Measurements from ENCODE around the gene CLIC5.

The CLIC5 gene

GRCh38 chr6:45902984-45903383 lies 112.7 kb downstream of the CLIC5 start:
- Mint-ChIP-seq H3K4me1 (peaks cover 22% of the 10 kb centered on the region), H3K27ac (no peak overlapping the region), H3K27me3 (ENCODE audit: low read depth, poor library complexity) (peaks cover 5% of the 10 kb centered on the region), H3K36me3 (ENCODE audit: low read depth) (peaks cover 7% of the 10 kb centered on the region), H3K9me3 (peaks cover 32% of the 10 kb centered on the region), H3K4me3 (no peak overlapping the region)
- TF ChIP-seq, protein P1, sequence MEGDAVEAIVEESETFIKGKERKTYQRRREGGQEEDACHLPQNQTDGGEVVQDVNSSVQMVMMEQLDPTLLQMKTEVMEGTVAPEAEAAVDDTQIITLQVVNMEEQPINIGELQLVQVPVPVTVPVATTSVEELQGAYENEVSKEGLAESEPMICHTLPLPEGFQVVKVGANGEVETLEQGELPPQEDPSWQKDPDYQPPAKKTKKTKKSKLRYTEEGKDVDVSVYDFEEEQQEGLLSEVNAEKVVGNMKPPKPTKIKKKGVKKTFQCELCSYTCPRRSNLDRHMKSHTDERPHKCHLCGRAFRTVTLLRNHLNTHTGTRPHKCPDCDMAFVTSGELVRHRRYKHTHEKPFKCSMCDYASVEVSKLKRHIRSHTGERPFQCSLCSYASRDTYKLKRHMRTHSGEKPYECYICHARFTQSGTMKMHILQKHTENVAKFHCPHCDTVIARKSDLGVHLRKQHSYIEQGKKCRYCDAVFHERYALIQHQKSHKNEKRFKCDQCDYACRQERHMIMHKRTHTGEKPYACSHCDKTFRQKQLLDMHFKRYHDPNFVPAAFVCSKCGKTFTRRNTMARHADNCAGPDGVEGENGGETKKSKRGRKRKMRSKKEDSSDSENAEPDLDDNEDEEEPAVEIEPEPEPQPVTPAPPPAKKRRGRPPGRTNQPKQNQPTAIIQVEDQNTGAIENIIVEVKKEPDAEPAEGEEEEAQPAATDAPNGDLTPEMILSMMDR (IDR thresholded peaks at IDR 0.05), result no peak
- no peak for DNase-seq

DNA sequence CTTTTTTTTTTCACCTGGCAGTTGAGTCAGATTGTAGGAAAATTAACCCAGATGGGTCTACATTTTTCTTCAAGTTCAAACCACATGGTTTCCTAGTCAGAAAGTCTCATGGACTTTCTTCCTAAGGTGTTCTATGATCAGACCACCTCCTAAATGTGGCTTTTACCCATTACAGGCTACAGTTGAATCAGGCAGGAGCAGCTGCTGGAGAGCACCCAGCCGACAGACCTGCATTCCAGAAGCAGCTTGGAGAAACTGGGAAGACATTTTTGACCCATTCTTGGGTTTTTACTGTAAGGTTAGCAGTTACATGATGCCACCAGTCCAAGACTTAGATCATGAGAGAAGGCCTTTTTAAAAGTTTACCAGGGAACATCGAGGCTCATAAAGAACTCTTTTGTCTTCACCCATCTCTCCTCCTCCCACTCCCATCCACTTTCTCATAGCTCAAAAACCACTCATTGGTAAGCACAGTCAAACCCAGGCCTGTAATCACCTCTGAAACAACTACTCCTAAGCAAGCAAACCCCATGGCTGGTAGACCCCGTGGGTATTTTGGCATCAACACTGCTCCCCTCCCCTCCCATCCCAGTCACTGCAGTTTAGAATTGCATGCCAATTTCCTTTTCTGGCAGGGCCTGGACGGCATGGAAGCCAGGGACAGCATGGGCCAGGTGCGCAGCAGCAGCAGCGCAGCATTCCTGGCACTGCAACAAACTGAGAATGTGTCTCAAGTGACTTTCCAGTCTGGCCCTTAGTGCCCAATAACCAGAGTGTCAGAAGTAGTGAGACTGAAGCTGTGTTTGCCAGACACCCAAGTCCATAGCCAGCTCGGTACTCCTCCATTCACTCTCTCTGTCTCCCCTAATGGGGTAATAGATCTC lies 113.7 kb downstream of the CLIC5 start:
- Mint-ChIP-seq H3K9me3 (peaks cover 22% of the 10 kb centered on the region), H3K4me3 (no peak overlapping the region), H3K27ac (no peak overlapping the region), H3K4me1 (peaks cover 24% of the 10 kb centered on the region), H3K27me3 (ENCODE audit: low read depth, poor library complexity) (peaks cover 5% of the 10 kb centered on the region), H3K36me3 (ENCODE audit: low read depth) (peaks cover 2% of the 10 kb centered on the region)
- no peak for DNase-seq
- TF ChIP-seq, protein P1 (IDR thresholded peaks at IDR 0.05), result no peak

GRCh38 chr6:45900808-45901752 lies 114.6 kb downstream of the CLIC5 start:
- peaks cover 29% of the 10 kb centered on the region for H3K4me1 Mint-ChIP-seq

GRCh38 chr6:45899683-45899946 lies 116.0 kb downstream of the CLIC5 start:
- Mint-ChIP-seq H3K27ac (no peak overlapping the region), H3K27me3 (ENCODE audit: low read depth, poor library complexity) (peaks cover 5% of the 10 kb centered on the region), H3K4me1 (peaks cover 29% of the 10 kb centered on the region), H3K4me3 (no peak overlapping the region), H3K9me3 (no peaks in the 10 kb centered on the region), H3K36me3 (ENCODE audit: low read depth) (no peaks in the 10 kb centered on the region)
- TF ChIP-seq, protein P1 (IDR thresholded peaks at IDR 0.05), result no peak
- no peak for DNase-seq

More at GRCh38 chr6:45900808-45901752, 114.6 kb downstream of the CLIC5 start:
- H3K4me3 Mint-ChIP-seq, result no peak overlapping the region
- H3K27me3 Mint-ChIP-seq (ENCODE audit: low read depth, poor library complexity), result peaks cover 5% of the 10 kb centered on the region
- TF ChIP-seq, protein P1 (IDR thresholded peaks at IDR 0.05), result no peak
- DNase-seq, result no peak
- H3K27ac Mint-ChIP-seq, result peak overlapping the region; percentile 41
- H3K36me3 Mint-ChIP-seq (ENCODE audit: low read depth), result no peaks in the 10 kb centered on the region
- H3K9me3 Mint-ChIP-seq, result peaks cover 13% of the 10 kb centered on the region

DNA sequence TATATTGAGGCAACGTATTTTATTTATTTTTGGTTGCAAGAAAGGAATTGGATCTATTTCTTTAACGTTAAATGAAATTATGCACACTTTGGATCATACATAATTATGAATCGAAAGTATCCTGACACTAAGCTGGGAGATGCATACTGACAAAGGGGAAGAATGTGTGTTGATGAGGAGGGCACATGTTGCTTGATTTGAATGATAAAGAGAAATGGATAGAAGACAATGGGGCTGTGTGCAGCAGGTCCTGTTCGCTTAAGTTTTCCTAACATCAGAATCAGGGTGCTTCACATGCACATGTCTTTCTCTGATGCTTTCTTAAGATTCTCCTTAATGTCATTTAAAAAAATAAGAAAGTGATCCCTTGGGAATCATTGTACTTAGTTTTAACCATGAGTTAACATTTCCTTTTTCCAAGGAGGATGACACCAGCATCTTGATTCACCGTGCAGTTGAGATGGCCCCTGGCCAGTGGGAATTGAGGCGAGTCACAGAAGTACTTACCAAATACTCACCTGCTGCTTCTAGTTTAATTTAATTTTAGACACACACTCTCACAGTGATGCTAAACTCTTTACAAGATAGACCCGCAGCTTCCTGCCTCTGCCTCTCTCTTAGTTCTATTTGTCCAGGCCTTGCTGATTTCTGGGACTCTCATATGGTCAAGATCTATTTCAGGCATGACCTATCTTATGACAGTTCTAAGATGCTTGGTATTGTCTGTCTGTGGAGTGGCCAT lies 116.5 kb downstream of the CLIC5 start:
- DNase-seq, result no peak
- H3K9me3 Mint-ChIP-seq, result no peaks in the 10 kb centered on the region
- peaks cover 5% of the 10 kb centered on the region for H3K27me3 Mint-ChIP-seq (ENCODE audit: low read depth, poor library complexity)
- TF ChIP-seq, protein P1 (IDR thresholded peaks at IDR 0.05), result no peak
- H3K36me3 Mint-ChIP-seq (ENCODE audit: low read depth), result no peaks in the 10 kb centered on the region
- H3K4me3 Mint-ChIP-seq, result no peak overlapping the region
- H3K4me1 Mint-ChIP-seq, result peaks cover 29% of the 10 kb centered on the region
- H3K27ac Mint-ChIP-seq, result no peak overlapping the region
